Activated T-cell treated with anti-CD3 and anti-CD28 coated beads for 48 hours (primary cell): ENCODE results near the gene TRUB2.
A peak's percentile ranks its signal among the peaks of the same experiment; 100 is the strongest.

Source experiments
- DNase-seq: peaks from one replicate; pipeline ENCODE4 v3.0.0-alpha.2; 2020; ENCODE audit warnings: low read depth

TRUB2 gene

GRCh38 chr9:128322404-128323211 lies at the start of gene TRUB2, which contains the start of gene COQ4:
TRUB2 (minus strand) TSS chr9:128322447; CDS start chr9:128322408, 39 bp downstream.
COQ4 (plus strand) TSS chr9:128322839; CDS start chr9:128322859, 20 bp downstream.
- peak; percentile 89 for DNase-seq

- no peak for DNase-seq
These were observed 49.4 kb upstream of the TRUB2 start for GRCh38 chr9:128371630-128372117.

GRCh38 chr9:128370752-128371629 lies 48.7 kb upstream of the TRUB2 start, which contains the start of gene URM1:
URM1 (plus strand) TSS chr9:128371374; CDS start chr9:128371381, 7 bp downstream.
- DNase-seq: peak; percentile 97

- DNase-seq: no peak
These were observed 48.1 kb upstream of the TRUB2 start for GRCh38 chr9:128370367-128370751.

GRCh38 chr9:128369024-128369706 lies 46.9 kb upstream of the TRUB2 start:
- no peak for DNase-seq

GRCh38 chr9:128365525-128365924 lies 43.3 kb upstream of the TRUB2 start:
- DNase-seq: no peak

- DNase-seq: no peak
These were observed 40.5 kb upstream of the TRUB2 start for GRCh38 chr9:128362774-128363173.

- DNase-seq: peak; percentile 59
These were observed 39.9 kb upstream of the TRUB2 start for GRCh38 chr9:128361986-128362646.

- no peak for DNase-seq
These were observed 39.2 kb upstream of the TRUB2 start for GRCh38 chr9:128361296-128361985.

- DNase-seq: no peak
These were observed 38.6 kb upstream of the TRUB2 start for GRCh38 chr9:128360826-128361225.

- no peak for DNase-seq
These were observed 36.6 kb upstream of the TRUB2 start for GRCh38 chr9:128358861-128359260.

GRCh38 chr9:128358090-128358489 lies 35.8 kb upstream of the TRUB2 start:
- DNase-seq: no peak

- no peak for DNase-seq
These were observed 33.2 kb upstream of the TRUB2 start for GRCh38 chr9:128355451-128355850.

GRCh38 chr9:128349772-128350171 lies 27.5 kb upstream of the TRUB2 start:
- no peak for DNase-seq

GRCh38 chr9:128349125-128349524 lies 26.9 kb upstream of the TRUB2 start:
- DNase-seq: no peak

- DNase-seq: no peak
These were observed 22.8 kb upstream of the TRUB2 start for GRCh38 chr9:128344931-128345605.

- DNase-seq: no peak
These were observed 21.6 kb upstream of the TRUB2 start for GRCh38 chr9:128343855-128344254.

GRCh38 chr9:128342971-128343680 lies 20.9 kb upstream of the TRUB2 start:
- no peak for DNase-seq

GRCh38 chr9:128341435-128341849 lies 19.2 kb upstream of the TRUB2 start:
- DNase-seq: peak; percentile 57
